ENCODE measurements around the gene LECT2.

Gene LECT2

DNA sequence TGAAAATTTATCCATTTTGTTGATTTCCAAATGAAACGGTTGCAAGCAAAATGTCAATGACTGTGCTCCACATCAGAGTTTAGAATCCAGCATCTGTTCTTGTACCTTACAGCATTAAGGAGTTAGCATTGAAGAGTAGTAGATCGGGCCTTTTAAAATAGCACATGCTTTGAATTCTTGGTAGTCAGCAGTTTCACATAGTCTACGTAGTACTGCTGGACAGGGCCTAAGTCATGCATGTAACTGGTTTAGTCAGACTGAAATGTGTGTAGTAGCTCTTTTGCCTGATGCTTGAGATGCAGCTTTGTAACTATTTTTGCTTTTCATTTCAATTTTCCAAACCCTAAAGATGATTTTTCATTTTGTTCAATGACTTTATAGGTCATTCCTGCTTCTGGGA lies 19.8 kb downstream of the LECT2 start:
- no peak for DNase-seq (ENCODE audit: low read depth)

DNA sequence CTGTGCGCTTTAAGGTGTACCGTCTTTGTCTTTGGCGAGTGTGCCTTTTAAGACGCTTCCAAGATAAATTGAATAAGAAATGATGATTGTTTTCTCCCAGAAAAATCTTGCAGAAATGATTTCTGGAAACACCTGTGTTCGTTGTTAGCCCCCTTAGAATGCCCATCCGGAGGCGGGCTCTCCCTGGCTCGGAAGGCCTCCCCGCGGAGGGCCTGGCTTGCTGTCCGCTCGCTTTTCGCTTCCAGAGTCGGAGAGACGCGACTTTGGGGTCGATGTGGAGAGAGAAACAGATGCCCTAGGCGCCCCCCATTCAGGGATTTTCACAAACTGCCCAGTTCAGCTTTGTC lies 23.9 kb downstream of the LECT2 start:
- no peak for DNase-seq (ENCODE audit: low read depth)

DNA sequence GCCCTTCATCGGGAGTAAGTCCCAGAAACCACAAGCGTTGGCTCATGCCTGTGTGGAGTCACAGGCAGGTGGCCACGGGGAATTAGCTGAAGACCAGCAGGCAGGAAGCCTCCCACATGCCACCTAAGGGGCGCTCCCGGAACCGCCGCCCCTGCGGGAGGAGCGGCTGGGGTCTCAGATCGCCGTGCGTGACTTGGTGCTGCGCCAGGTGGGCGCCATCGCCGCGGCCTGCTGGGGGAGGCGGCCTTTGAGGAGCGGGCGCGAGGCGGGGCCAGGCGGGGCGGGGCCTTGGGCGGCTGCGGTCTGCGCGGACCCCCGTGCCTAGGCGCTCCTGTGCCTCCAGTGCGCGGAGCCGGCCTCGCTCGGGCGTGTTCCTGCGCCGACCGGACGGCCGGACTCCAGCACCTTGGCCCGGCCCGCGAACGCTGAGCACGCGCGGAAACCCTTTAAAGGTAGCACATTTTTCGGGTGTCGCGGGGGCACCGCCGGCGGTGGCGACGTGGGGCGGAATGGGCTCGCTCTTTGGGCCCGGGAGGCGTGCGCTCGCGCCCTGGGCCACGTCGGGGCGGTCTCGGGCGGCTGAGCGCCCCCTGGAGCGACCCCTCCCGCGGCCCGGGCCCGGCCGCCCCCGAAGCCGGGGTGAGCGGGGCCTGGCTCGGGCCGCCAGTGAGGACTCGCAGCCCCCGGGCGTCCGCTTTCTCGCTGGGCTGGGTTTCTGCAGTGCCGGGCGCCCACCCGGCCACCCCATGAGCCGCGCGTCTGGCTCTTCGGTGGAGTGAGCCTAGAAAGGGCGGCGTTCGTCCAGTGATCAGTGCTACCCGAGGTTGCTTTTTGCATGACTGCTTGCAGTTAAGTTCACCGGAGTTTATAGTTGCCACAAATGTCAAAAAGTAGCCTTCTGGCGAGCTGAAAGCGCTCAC lies 24.5 kb downstream of the LECT2 start:
- no peak for DNase-seq (ENCODE audit: low read depth)

DNA sequence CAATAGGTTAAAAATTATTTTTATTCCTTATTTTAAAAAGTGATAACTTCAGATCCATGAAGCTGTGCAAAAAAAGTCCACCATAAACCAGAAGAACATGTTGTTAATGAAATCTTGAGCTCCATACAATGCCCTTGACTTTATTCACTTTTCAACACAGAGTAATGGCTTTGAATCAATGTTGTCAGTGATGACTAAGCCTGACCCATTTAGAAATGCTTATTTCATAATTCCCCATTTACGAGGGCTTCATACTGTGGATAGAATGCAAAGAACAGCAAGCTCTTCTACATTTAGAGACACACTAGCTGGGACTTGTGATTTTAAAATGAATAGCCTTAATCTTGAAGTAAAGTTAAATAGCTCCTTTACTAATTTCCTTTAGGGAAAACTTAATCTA lies 33.4 kb downstream of the LECT2 start:
- DNase-seq (ENCODE audit: low read depth) = no peak

DNA sequence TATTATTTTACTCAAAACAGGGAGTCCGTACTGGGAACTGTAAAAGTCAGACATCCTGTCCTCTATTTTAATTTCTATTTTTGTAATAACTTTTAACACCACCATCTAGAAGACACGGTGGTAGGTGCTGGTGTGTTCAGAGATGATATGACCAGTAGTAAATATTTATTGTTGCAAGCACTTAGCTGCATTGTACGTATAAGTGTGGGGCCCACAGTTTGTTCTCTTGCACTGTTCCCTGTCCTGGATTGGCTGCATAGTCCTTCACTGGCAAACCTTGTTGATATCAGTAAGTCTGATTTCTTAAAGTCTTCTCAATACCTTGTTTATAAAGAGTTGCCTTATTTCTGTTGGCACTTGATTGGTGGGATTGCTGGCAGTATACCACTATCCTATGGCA lies 34.6 kb downstream of the LECT2 start:
- no peak for DNase-seq (ENCODE audit: low read depth)

DNA sequence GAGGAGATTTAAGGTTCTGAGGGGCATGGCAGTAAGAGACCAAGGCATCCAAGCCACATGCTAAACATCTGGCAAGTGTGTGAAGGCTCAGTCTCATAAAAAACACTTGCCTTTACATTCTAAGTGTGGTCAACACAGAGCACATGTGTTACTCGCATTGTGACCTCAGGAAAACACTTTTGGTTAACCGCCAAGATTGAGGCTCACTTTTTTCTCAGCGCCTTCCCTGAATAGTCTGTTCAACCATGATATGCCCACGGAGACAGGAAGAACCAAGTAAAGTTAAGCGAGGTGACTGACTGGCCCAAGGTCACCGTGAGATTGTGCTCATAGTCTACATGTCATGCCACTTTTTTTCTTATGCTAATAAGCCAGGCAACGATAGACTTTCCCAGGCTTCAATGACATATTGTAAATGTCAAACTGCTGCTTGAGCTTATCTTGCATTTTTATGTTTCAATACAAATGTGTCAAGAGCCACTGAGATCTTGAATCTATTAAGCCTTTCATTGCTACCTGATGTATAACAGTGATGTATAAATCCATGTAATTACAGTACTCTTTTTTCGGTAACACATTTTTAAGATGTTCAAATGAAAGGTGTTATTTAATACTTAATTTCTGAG lies 38.0 kb downstream of the LECT2 start:
- DNase-seq (ENCODE audit: low read depth) = no peak

DNA sequence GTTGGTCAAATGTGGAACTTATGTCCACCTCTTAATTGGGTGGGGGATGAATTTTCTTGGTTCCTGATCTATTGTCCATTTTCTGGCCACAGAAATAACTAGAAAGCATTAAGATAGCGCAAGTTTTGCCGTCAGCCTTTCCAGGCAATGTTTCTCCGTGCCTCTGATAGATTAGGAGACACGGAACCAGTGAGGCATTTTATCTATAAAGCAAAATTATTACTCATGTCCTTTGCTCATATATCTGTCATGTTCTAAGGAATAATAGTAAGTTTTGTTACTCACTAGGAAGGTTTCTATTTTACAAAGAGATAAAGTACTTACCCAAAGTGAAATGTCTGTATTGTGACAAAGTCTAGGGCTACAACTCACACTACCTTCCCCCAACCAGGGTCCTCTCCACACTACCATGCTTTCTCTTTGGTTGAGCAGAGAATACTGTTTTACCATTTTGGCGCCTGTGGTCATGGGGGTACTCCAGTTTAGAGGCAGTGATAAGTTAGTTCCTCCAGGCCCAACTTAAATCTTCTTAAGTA lies 39.2 kb downstream of the LECT2 start:
- DNase-seq (ENCODE audit: low read depth) = no peak

DNA sequence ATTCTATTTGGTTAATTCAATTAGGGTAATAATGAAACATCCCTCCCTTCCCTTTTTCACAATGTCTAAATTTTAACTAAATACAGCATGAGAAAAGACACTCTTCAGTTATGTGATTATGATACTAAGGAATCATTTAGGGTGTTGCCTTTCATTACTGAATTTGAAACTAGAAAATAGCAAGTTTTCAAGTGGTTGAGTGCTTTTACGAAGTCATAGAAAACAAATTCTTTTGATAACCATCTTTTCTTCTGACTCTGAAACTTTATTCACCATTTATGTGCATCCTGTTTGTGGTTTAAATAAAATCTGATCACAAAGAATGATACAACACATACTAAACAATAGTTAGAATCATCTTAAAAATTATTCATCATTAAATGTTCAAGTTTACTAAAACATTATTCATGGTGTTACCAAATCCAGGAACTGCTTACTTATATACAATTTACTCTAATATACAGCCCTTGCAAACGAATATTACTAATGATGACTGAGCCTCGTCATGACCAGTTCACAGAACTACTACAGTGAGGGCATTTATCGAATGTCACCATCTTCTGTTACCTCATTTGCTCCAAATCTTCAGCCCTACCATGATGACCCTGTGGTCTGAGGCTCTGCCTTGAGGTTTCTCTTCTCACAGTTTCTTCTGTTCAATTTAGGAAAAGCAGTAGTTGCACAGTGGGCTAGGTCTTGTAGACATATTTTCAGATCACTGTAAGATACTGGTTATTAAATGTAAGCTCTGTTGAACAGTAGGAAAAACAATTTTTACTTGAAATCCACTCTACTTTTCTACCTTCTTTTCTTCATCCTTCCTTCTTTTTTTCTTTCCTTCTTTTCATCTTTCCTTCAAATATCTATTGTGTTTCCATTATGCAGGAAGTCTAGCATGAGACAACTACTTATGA lies 40.8 kb downstream of the LECT2 start:
- DNase-seq (ENCODE audit: low read depth) = no peak

DNA sequence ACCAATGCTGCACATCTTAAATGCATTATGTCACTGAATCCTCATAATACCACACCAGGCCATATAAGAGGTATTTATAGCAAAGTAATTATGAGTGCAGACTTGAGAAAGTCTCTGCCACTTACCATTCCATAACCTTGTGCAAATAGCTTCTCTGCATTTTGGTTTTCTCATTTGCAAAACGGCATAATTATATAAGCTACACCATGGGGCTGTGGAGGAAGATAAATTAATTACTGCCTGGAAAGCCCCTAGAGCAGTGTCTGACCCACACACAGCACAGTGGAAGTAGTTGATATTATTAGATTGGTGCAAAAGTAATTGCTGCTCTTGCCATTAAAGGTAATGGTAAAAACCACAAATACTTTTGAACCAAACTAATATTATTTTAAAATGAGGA lies 49.6 kb downstream of the LECT2 start:
- DNase-seq (ENCODE audit: low read depth) = no peak

DNA sequence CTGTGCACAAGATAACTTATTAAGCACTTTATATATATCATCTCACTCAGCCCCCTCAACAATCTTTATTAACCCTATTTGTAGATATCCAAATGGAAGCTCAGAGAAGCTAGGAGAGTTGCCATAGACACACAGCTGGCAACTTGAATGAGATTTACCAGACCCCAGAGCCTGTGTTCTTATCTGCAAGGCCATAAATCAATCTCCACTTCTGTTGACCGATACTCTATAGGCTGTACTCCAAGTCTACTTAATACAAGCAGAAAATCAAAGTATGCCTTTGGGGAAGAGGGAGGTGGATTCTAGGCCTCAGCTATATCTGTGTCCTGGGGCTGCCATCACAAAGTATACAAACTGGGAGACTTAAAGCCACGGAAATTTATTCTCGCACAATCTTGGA lies 53.1 kb downstream of the LECT2 start:
- no peak for DNase-seq (ENCODE audit: low read depth)

DNA sequence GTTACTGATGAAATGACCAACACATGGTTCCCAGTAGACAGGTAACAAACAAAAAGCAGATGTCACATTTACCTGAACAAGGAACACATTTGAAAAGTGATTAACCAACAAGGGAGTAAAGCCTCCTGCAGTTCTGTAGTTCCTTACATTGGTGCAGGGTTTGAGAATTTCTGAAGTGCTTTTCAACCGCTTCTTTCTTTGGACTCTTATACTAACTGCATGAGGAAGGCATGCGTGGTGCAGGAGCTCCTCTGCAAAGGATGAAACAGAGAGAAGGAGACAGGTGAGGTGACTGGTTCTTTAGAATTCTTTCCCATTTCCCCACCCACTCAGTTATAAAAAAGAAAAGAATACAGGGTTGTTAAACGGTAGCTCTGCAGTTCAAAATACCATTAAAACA lies 54.5 kb downstream of the LECT2 start:
- no peak for DNase-seq (ENCODE audit: low read depth)

DNA sequence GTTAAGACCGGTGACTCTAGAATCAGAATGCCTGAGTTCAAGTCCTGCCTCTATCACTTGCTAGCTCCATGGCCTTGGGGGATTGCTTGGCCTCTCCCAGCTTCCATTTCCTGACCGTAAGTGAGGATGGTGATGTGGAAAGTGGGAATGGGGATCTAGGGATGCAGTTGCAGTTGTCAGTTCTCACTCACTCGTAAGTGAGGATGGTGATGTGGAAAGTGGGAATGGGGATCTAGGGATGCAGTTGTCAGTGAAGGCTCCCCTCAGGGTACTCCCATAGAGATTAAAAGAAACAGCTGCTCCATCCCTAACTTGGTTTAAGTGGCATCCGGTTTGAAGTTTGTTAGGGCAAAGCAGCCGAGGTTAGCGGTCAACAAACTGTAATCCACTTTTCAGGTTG lies 56.1 kb downstream of the LECT2 start:
- no peak for DNase-seq (ENCODE audit: low read depth)
